Liver (tissue), 9 donors: Measurements from ENCODE around the gene WDR45. TPM values are rescaled to one million over a fixed set of nuclear protein-coding genes. Genes with fewer than 3 reads are reported as not detected.

Experiments used
- DNase-seq: peaks from one replicate; pipeline ENCODE4 v3.0.0-alpha.2; 2017; ENCODE audit warnings: low spot score
- H3K27ac ChIP-seq, 2 donors: one replicate each; pipeline ENCODE4 v1.7.0; 2013; ENCODE audit warnings: inconsistent platforms in 2 of 2, low read length in 2 of 2, control low read depth in 1 of 2, low read depth in 1 of 2, mild to moderate bottlenecking in 1 of 2
- H3K27me3 ChIP-seq, 4 donors: one replicate each; pipeline versions ENCODE4 v1.6.1 to v1.7.0; 2013; ENCODE audit warnings: low read length in 3 of 4, inconsistent platforms in 1 of 4, mild to moderate bottlenecking in 1 of 4, moderate library complexity in 1 of 4; ENCODE audit not compliant: control insufficient read depth in 4 of 4, insufficient read depth in 4 of 4
- H3K36me3 ChIP-seq, 4 donors: one replicate each; pipeline versions ENCODE4 v1.6.1 to v1.7.0; 2013; ENCODE audit warnings: low read length in 3 of 4, mild to moderate bottlenecking in 3 of 4, low read depth in 1 of 4, moderate library complexity in 1 of 4; ENCODE audit not compliant: control insufficient read depth in 4 of 4, insufficient read depth in 3 of 4
- H3K4me1 ChIP-seq, 4 donors: one replicate each; pipeline versions ENCODE4 v1.6.1 to v1.7.0; 2013; ENCODE audit warnings: low read length in 3 of 4, mild to moderate bottlenecking in 3 of 4, moderate library complexity in 1 of 4; ENCODE audit not compliant: control insufficient read depth in 4 of 4, insufficient read depth in 4 of 4
- H3K4me3 ChIP-seq, 3 donors: one replicate each; pipeline versions ENCODE4 v1.6.1 to v1.7.0; 2013; ENCODE audit warnings: low read length in 3 of 3, control low read depth in 1 of 3, low read depth in 1 of 3, mild to moderate bottlenecking in 1 of 3
- H3K9ac ChIP-seq, 2 donors: one replicate each; pipeline ENCODE4 v1.7.0; 2013; ENCODE audit warnings: low read length in 2 of 2, mild to moderate bottlenecking in 2 of 2, moderate library complexity in 2 of 2, control low read depth in 1 of 2, low read depth in 1 of 2
- H3K9me3 ChIP-seq, 4 donors: one replicate each; pipeline versions ENCODE4 v1.6.1 to v1.7.0; 2013; ENCODE audit warnings: low read length in 3 of 4; ENCODE audit not compliant: control insufficient read depth in 4 of 4
- EGR1 ChIP-seq, 2 donors: IDR thresholded peaks; 2 replicates each; pipeline ENCODE4 v1.6.1; 2016 to 2018; ENCODE audit warnings: antibody characterized with exemption in 2 of 2, low read depth in 2 of 2
- FOXA1 ChIP-seq: IDR thresholded peaks from 2 replicates; pipeline ENCODE4 v1.6.1; 2016; ENCODE audit warnings: antibody characterized with exemption
- FOXA2 ChIP-seq: IDR thresholded peaks from 2 replicates; pipeline ENCODE4 v1.6.1; 2016; ENCODE audit warnings: antibody characterized with exemption
- GABPA ChIP-seq, 2 donors: IDR thresholded peaks in 1 of 2; conservative IDR thresholded peaks in 1 of 2; 2 replicates each; pipeline ENCODE4 v1.6.1; 2016; ENCODE audit warnings: antibody characterized with exemption in 2 of 2, mild to moderate bottlenecking in 1 of 2, moderate library complexity in 1 of 2
- HNF4A ChIP-seq, 2 donors: conservative IDR thresholded peaks; 2 replicates each; pipeline ENCODE4 v1.6.1; 2016; ENCODE audit warnings: antibody characterized with exemption in 2 of 2, mild to moderate bottlenecking in 2 of 2
- HNF4G ChIP-seq: IDR thresholded peaks from 2 replicates; pipeline ENCODE4 v1.6.1; 2016; ENCODE audit warnings: antibody characterized with exemption
- JUND ChIP-seq, 2 donors: IDR thresholded peaks; 2 replicates each; pipeline ENCODE4 v1.6.1; 2016; ENCODE audit warnings: antibody characterized with exemption in 2 of 2
- MAX ChIP-seq: IDR thresholded peaks from 2 replicates; pipeline ENCODE4 v1.6.1; 2016; ENCODE audit warnings: antibody characterized with exemption
- NR2F2 ChIP-seq: IDR thresholded peaks from 2 replicates; pipeline ENCODE4 v1.6.1; 2016; ENCODE audit warnings: antibody characterized with exemption
- RAD21 ChIP-seq, 2 donors: IDR thresholded peaks; 2 replicates each; pipeline ENCODE4 v1.6.1; 2016; ENCODE audit warnings: antibody characterized with exemption in 2 of 2, mild to moderate bottlenecking in 2 of 2
- RXRA ChIP-seq, 2 donors: IDR thresholded peaks; 2 replicates each; pipeline ENCODE4 v1.6.1; 2017 to 2018; ENCODE audit warnings: antibody characterized with exemption in 2 of 2, mild to moderate bottlenecking in 1 of 2
- SP1 ChIP-seq: IDR thresholded peaks from 2 replicates; pipeline ENCODE4 v1.6.1; 2018; ENCODE audit warnings: antibody characterized with exemption, mild to moderate bottlenecking
- TAF1 ChIP-seq: conservative IDR thresholded peaks from 2 replicates; pipeline ENCODE4 v1.6.1; 2016; ENCODE audit warnings: antibody characterized with exemption, mild to moderate bottlenecking
- YY1 ChIP-seq: IDR thresholded peaks from 2 replicates; pipeline ENCODE4 v1.6.1; 2016; ENCODE audit warnings: antibody characterized with exemption, mild to moderate bottlenecking
- ZBTB33 ChIP-seq: IDR thresholded peaks from 2 replicates; pipeline ENCODE4 v1.6.1; 2016; ENCODE audit warnings: antibody characterized with exemption
- WGBS: extraction: QIAGEN DNeasy Blood & Tissue Kit; methylation state at CpG from one replicate; pipeline ENCODE4 v1.1.7; 2013; 5-methylcytosine and 5-hydroxymethylcytosine counted together
- polyA plus RNA-seq, 2 donors: library from polyadenylated mRNA; stranded (reverse) in 1 of 2; unstranded in 1 of 2; fragments of 200-250 nt in 1 of 2; fragments of >200 nt in 1 of 2; fragmentation: Nextera tagmentation in 1 of 2; extraction: Ambion mirVana in 1 of 2; gene quantifications; one replicate each; pipeline versions ENCODE4 v1.2.1 to v1.2.3, GENCODE V29; 2013 to 2015
- total RNA-seq, 2 donors: library from RNA; depleted of rRNA; stranded (reverse); fragments of >200 nt; gene quantifications; one replicate each; pipeline ENCODE4 v1.2.3, GENCODE V29; 2014
- TF ChIP-seq, protein P1 (sequence below): IDR thresholded peaks from 2 replicates; pipeline ENCODE4 v1.6.1; 2016; ENCODE audit warnings: antibody characterized with exemption, mild to moderate bottlenecking
- TF ChIP-seq, protein P2 (sequence below): fragments of 150-350 bp; IDR thresholded peaks from 2 replicates; pipeline ENCODE4 v1.5.1; 2017; ENCODE audit warnings: improper control_type of control experiment, low read depth, low read length; ENCODE audit not compliant: missing input control
- TF ChIP-seq, protein P3 (sequence below): IDR thresholded peaks from 2 replicates; pipeline ENCODE4 v1.6.1; 2016; ENCODE audit warnings: antibody characterized with exemption
- donor health status: healthy.
- donor health status: healthy.
- donor health status: healthy.
- donor health status: healthy.
- donor health status: healthy.

WDR45 gene
- total and polyA plus RNA-seq, 4 donors = 28.0 to 60.7 (median 49.6) TPM

DNA sequence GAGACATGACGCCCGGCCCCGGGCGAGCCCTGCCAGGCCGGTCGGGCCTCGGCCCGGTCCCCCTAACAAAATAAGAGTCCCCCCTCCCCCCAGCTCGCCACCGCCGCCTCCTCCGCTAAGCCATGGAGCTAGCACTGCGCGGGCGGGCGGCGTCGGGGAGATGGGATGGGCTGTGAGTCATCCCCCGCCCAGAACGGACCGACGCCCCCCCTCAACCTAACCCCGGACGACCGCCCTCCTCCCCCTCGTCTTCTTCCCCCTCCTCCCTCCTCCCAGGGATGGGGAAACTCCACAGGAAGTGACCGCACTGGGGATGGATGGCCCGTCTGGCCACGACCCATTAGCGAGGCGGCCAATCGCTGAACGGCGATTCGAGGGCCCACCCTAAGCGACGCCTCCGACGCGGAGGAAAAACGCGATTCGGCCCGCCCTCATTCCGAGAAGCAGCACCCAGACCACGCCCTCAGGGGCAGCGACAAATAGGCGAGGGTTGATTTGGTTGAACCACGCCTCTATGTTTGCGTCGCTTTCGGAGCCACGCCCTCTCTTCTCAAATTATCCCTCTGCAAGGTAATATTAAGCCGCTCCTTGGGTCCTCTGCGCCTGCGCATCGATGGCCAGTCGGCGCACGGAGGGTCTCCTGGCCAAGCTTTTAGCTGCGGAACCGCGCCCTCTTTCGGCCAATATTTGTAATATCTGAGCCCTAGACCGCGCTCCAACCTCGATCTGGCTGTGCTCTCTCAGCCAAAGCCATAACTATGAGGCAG, 36.3 kb downstream of the WDR45 start, which contains the start of gene TFE3:
TSS of gene TFE3 (minus strand) at position 138 of the 767 bp plus-strand sequence. CDS start at position 7, 131 bp downstream.
- no peaks in the 10 kb centered on the region for H3K9me3 ChIP-seq

More for the DNA sequence above, 36.3 kb downstream of the WDR45 start, which contains the start of gene TFE3:
- Histone ChIP-seq H3K27me3 (no peaks in the 10 kb centered on the region), H3K9ac (peak within 1 kb of the TSS; percentile 88 to 93), H3K27ac (peak within 1 kb of the TSS; percentile 94 to 96), H3K4me1 (peaks cover 5 to 24% (median 12%) of the 10 kb centered on the region in 4 donors), H3K4me3 (peak within 1 kb of the TSS; percentile 11 to 82 (median 71)), H3K36me3 (peaks cover 0 to 8% (median 6%) of the 10 kb centered on the region in 4 donors)
- DNase-seq = peak; percentile 92
- WGBS = under 1% methylated on average over 67 of the region's 67 CpGs
- TF ChIP-seq SP1 = peak; percentile 88
- TF ChIP-seq HNF4A (conservative IDR thresholded peaks at IDR 0.05) = no peak
- no peak for TF ChIP-seq NR2F2
- peak; percentile 79 to 83 for TF ChIP-seq RAD21 (IDR thresholded peaks at IDR 0.05)
- TF ChIP-seq, protein P1, sequence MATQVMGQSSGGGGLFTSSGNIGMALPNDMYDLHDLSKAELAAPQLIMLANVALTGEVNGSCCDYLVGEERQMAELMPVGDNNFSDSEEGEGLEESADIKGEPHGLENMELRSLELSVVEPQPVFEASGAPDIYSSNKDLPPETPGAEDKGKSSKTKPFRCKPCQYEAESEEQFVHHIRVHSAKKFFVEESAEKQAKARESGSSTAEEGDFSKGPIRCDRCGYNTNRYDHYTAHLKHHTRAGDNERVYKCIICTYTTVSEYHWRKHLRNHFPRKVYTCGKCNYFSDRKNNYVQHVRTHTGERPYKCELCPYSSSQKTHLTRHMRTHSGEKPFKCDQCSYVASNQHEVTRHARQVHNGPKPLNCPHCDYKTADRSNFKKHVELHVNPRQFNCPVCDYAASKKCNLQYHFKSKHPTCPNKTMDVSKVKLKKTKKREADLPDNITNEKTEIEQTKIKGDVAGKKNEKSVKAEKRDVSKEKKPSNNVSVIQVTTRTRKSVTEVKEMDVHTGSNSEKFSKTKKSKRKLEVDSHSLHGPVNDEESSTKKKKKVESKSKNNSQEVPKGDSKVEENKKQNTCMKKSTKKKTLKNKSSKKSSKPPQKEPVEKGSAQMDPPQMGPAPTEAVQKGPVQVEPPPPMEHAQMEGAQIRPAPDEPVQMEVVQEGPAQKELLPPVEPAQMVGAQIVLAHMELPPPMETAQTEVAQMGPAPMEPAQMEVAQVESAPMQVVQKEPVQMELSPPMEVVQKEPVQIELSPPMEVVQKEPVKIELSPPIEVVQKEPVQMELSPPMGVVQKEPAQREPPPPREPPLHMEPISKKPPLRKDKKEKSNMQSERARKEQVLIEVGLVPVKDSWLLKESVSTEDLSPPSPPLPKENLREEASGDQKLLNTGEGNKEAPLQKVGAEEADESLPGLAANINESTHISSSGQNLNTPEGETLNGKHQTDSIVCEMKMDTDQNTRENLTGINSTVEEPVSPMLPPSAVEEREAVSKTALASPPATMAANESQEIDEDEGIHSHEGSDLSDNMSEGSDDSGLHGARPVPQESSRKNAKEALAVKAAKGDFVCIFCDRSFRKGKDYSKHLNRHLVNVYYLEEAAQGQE = peak; percentile 74
- TF ChIP-seq MAX = peak; percentile 11
- peak; percentile 46 for TF ChIP-seq ZBTB33
- peak; percentile 39 to 63 for TF ChIP-seq JUND (IDR thresholded peaks at IDR 0.05)
- peak; percentile 50 for TF ChIP-seq YY1
- TF ChIP-seq FOXA2 = no peak
- TF ChIP-seq GABPA (IDR thresholded peaks at IDR 0.05 in 1 of 2, conservative IDR thresholded peaks at IDR 0.05 in 1 of 2) = peak; percentile 51 to 86
- TF ChIP-seq EGR1 (IDR thresholded peaks at IDR 0.05; ENCODE audit: low read depth in 2 of 2) = no peak
- TF ChIP-seq, protein P2, sequence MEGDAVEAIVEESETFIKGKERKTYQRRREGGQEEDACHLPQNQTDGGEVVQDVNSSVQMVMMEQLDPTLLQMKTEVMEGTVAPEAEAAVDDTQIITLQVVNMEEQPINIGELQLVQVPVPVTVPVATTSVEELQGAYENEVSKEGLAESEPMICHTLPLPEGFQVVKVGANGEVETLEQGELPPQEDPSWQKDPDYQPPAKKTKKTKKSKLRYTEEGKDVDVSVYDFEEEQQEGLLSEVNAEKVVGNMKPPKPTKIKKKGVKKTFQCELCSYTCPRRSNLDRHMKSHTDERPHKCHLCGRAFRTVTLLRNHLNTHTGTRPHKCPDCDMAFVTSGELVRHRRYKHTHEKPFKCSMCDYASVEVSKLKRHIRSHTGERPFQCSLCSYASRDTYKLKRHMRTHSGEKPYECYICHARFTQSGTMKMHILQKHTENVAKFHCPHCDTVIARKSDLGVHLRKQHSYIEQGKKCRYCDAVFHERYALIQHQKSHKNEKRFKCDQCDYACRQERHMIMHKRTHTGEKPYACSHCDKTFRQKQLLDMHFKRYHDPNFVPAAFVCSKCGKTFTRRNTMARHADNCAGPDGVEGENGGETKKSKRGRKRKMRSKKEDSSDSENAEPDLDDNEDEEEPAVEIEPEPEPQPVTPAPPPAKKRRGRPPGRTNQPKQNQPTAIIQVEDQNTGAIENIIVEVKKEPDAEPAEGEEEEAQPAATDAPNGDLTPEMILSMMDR = peak; percentile 66
- no peak for TF ChIP-seq TAF1
- peak; percentile 37 to 43 for TF ChIP-seq RXRA (IDR thresholded peaks at IDR 0.05)
- no peak for TF ChIP-seq FOXA1
- no peak for TF ChIP-seq HNF4G
- TF ChIP-seq, protein P3, sequence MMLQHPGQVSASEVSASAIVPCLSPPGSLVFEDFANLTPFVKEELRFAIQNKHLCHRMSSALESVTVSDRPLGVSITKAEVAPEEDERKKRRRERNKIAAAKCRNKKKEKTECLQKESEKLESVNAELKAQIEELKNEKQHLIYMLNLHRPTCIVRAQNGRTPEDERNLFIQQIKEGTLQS = peak; percentile 50
